ENCODE measurements around the gene SV2C. TPM values are rescaled to one million over a fixed set of nuclear protein-coding genes. Genes with fewer than 3 reads are reported as not detected.

SV2C gene
- total RNA-seq, 4 donors from 2014 or later = 0.18 to 0.85 (median 0.27) TPM; not detected in 1

DNA sequence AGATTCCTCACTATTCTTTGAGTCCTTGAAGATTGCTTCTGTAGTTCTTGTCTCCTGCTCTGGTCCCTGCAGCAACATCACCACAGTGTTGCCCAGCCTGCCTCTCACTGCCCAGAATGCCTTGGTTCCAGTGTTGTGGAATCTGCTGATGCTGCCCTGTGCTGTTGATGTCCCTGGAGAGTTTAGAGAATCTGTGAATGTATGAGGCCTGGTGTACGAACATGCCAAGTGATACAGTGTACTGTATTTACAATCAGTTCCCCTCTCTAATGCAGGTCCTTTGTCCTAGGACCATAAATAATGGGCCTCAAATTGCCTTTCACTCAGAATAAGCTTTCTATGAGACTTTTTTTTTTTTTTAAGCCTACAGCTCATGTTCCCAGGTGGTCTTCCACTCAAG is 8.2 kb downstream of the SV2C start:
- TF ChIP-seq, protein P1, sequence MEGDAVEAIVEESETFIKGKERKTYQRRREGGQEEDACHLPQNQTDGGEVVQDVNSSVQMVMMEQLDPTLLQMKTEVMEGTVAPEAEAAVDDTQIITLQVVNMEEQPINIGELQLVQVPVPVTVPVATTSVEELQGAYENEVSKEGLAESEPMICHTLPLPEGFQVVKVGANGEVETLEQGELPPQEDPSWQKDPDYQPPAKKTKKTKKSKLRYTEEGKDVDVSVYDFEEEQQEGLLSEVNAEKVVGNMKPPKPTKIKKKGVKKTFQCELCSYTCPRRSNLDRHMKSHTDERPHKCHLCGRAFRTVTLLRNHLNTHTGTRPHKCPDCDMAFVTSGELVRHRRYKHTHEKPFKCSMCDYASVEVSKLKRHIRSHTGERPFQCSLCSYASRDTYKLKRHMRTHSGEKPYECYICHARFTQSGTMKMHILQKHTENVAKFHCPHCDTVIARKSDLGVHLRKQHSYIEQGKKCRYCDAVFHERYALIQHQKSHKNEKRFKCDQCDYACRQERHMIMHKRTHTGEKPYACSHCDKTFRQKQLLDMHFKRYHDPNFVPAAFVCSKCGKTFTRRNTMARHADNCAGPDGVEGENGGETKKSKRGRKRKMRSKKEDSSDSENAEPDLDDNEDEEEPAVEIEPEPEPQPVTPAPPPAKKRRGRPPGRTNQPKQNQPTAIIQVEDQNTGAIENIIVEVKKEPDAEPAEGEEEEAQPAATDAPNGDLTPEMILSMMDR (IDR thresholded peaks at IDR 0.05) = no peak
- TF ChIP-seq POLR2A (IDR thresholded peaks at IDR 0.05) = no peak
- H3K36me3 ChIP-seq = no peaks in the 10 kb centered on the region

DNA sequence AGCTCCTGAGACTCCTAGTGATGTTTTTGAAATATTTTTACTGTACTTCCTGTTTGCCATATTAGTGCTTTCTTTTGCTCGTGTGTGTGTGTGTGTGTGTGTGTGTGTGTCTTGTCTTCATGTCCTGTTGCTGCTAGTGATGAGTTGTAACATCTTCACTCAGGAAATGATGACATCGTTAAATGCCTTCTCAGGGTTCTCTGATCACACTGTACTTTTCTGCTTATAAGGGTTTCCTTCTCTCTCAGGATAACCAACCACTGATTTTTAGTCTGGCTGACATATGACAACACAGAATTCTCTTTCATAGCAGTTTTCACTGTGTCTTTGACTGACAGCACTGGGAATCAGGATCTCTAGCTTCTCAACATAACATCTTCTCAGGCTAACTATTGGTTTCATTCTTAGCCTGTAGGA is 16.1 kb downstream of the SV2C start:
- no peak for TF ChIP-seq POLR2A (IDR thresholded peaks at IDR 0.05)
- TF ChIP-seq, protein P1 (IDR thresholded peaks at IDR 0.05) = no peak
- H3K36me3 ChIP-seq = no peaks in the 10 kb centered on the region
- H3K27ac ChIP-seq = no peak overlapping the region

More for the DNA sequence above, 8.2 kb downstream of the SV2C start:
- H3K27ac ChIP-seq = no peak overlapping the region
- no peaks in the 10 kb centered on the region for H3K27me3 ChIP-seq
- H3K4me1 ChIP-seq = no peaks in the 10 kb centered on the region
- no peaks in the 10 kb centered on the region for H3K9me3 ChIP-seq
- H3K4me3 ChIP-seq = no peak overlapping the region
- DNase-seq = no peak

DNA sequence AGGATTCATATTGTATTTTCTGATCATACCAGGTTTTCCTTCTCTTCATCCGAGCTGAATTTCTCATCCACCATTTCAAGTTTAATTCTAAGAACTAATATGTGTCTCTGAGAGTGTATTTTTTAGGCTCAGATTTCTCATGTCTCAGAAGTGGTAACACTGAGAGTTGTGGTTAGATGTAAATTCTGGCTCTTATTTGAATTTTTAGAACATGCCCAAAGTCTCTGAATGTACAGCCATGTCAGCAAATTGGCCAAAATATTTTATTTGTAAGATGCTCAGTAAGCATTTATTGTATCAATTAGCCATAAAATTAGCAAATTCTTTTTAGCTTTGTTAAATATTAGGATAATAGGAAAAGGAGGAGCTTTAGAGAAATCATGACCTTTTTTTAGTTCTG is 16.6 kb downstream of the SV2C start:
- Histone ChIP-seq H3K27ac (no peak overlapping the region), H3K4me1 (no peaks in the 10 kb centered on the region), H3K27me3 (no peaks in the 10 kb centered on the region), H3K36me3 (no peaks in the 10 kb centered on the region), H3K4me3 (no peak overlapping the region), H3K9me3 (no peaks in the 10 kb centered on the region)
- no peak for TF ChIP-seq POLR2A (IDR thresholded peaks at IDR 0.05)
- TF ChIP-seq, protein P1 (IDR thresholded peaks at IDR 0.05) = no peak
- no peak for DNase-seq

More for the DNA sequence above, 16.1 kb downstream of the SV2C start:
- H3K9me3 ChIP-seq = no peaks in the 10 kb centered on the region
- no peak overlapping the region for H3K4me3 ChIP-seq
- DNase-seq = no peak
- no peaks in the 10 kb centered on the region for H3K27me3 ChIP-seq
- no peaks in the 10 kb centered on the region for H3K4me1 ChIP-seq

DNA sequence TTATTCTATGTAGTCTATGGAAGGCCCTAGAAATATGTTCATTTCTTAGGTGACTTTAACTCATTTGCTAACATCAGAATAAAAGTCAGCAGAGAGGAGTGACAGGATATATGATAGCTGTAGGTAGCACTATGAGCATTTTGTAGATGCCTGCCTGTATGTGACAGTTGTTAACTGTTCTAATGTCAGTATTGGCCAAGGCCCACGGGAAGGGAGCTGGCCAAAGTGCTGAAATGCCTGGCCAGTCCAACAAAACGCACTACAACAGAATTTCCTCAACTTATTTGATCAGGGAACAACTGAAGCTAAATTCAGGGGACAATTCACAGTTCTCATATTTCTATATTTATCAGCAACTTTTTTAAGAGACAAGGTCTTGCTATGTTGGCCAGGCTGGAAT is 20.8 kb downstream of the SV2C start:
- H3K9me3 ChIP-seq = no peaks in the 10 kb centered on the region
- TF ChIP-seq, protein P1 (IDR thresholded peaks at IDR 0.05) = no peak
- no peak for TF ChIP-seq POLR2A (IDR thresholded peaks at IDR 0.05)
- H3K36me3 ChIP-seq = no peaks in the 10 kb centered on the region
- no peak overlapping the region for H3K27ac ChIP-seq
- no peaks in the 10 kb centered on the region for H3K27me3 ChIP-seq
- H3K4me3 ChIP-seq = no peak overlapping the region
- no peaks in the 10 kb centered on the region for H3K4me1 ChIP-seq
- DNase-seq = no peak

DNA sequence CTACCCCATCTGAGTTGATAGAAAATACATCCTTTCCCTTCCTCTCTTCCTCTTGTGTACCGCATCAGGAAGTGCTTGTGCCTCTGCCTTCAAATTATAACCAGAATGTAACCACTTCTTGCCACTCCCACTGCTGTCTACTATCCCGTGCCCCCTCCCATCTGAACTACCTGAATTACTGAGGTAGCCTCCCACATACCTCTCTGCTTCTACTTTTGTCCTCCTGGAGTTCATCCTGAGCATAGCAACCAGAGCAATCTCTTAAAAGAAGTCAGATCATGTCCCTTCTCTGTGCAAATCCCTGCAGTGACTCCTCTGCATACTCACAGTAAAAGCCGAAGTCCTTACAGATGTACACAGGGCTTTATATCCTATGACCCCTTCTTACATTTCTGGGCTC is 23.0 kb downstream of the SV2C start:
- Histone ChIP-seq H3K36me3 (no peaks in the 10 kb centered on the region), H3K27ac (no peak overlapping the region), H3K4me1 (no peaks in the 10 kb centered on the region), H3K27me3 (no peaks in the 10 kb centered on the region), H3K9me3 (no peaks in the 10 kb centered on the region), H3K4me3 (no peak overlapping the region)
- no peak for DNase-seq
- no peak for TF ChIP-seq POLR2A (IDR thresholded peaks at IDR 0.05)
- TF ChIP-seq, protein P1 (IDR thresholded peaks at IDR 0.05) = no peak
